ENCODE results near the gene CPO. TPM values are rescaled to one million over a fixed set of nuclear protein-coding genes. Genes with fewer than 3 reads are reported as not detected.

The CPO gene
- polyA plus RNA-seq, 1 of the 3 experiments (the other 2 are of a cell fraction) = not detected

DNA sequence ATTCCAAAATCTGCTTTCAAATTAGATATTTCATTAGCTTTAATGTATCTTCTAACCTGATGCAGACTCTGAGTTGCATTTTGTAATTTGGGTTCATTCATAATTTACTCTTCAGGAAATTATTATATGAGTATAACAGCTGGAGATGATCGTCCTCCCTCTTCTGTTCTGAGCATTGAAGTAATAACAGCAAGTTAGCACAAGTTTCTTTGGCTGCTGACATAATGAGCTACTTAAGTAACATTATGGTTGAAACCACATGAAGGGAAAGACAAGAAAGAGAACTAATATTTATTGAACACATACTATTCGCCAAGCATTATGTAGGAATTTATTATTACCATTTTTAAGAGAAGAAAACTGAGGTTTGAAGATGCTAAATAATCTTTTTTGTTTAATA is 75.1 kb downstream of the CPO start:
- no peaks in the 10 kb centered on the region for H3K27me3 ChIP-seq (ENCODE audit: insufficient read depth)
- H3K9me3 ChIP-seq = no peaks in the 10 kb centered on the region
- no peak overlapping the region for H3K9ac ChIP-seq
- H3K4me3 ChIP-seq (ENCODE audit: low read depth in 2 of 2, low read length in 1 of 2) = no peak overlapping the region
- TF ChIP-seq SIN3A (IDR thresholded peaks at IDR 0.05; ENCODE audit: borderline replicate concordance, low read depth, low read length) (no peak), MEF2A (IDR thresholded peaks at IDR 0.05; ENCODE audit: borderline replicate concordance, low read depth) (no peak), RCOR1 (IDR thresholded peaks at IDR 0.05; ENCODE audit: low read length) (no peak), EP300 (IDR thresholded peaks at IDR 0.05; ENCODE audit: borderline replicate concordance in 1 of 2, low read depth in 1 of 2, low read length in 1 of 2) (no peak), RFX5 (IDR thresholded peaks at IDR 0.05; ENCODE audit: low read length) (no peak), TAF1 (IDR thresholded peaks at IDR 0.05; ENCODE audit: borderline replicate concordance, low read depth, low read length) (no peak), NFIC (IDR thresholded peaks at IDR 0.05; ENCODE audit: borderline replicate concordance) (no peak), YY1 (IDR thresholded peaks at IDR 0.05; ENCODE audit: low read depth) (no peak), FOXM1 (IDR thresholded peaks at IDR 0.05; ENCODE audit: low read depth) (no peak), SMC3 (IDR thresholded peaks at IDR 0.05; ENCODE audit: low read depth, low read length) (no peak), JUND (IDR thresholded peaks at IDR 0.05) (no peak), TCF12 (IDR thresholded peaks at IDR 0.05) (no peak), EZH2phosphoT487 (IDR thresholded peaks at IDR 0.05; ENCODE audit: borderline replicate concordance, low read depth) (no peak), RAD21 (IDR thresholded peaks at IDR 0.05; ENCODE audit: low read length) (no peak)
- TF ChIP-seq, protein P1, sequence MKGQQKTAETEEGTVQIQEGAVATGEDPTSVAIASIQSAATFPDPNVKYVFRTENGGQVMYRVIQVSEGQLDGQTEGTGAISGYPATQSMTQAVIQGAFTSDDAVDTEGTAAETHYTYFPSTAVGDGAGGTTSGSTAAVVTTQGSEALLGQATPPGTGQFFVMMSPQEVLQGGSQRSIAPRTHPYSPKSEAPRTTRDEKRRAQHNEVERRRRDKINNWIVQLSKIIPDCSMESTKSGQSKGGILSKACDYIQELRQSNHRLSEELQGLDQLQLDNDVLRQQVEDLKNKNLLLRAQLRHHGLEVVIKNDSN (IDR thresholded peaks at IDR 0.05; ENCODE audit: borderline replicate concordance, low read depth) = no peak
- no peaks in the 10 kb centered on the region for H3K36me3 ChIP-seq (replicated peaks in 1 of 2; ENCODE audit: control insufficient read depth in 1 of 2, insufficient read depth in 2 of 2, low read length in 1 of 2)
- H3K4me1 ChIP-seq (ENCODE audit: control insufficient read depth in 1 of 2, insufficient read depth in 2 of 2, low read depth in 1 of 2, low read length in 1 of 2) = no peaks in the 10 kb centered on the region
- H3K27ac ChIP-seq (ENCODE audit: low read depth in 2 of 2, low read length in 1 of 2) = no peak overlapping the region
- no peak for DNase-seq
- H3K9me2 ChIP-seq = no peaks in the 10 kb centered on the region
- ChIA-PET CTCF (interaction anchor here (0.6 kb wide), 1 partner anchor 14 kb away, joined by 3 read pairs; no protein-coding TSS in a partner anchor), POLR2A (no interaction called here)
- no peak overlapping the region for H2AFZ ChIP-seq (ENCODE audit: low read depth)
- H4K20me1 ChIP-seq (ENCODE audit: insufficient read depth) = no peaks in the 10 kb centered on the region
- no peak overlapping the region for H3K4me2 ChIP-seq
- H3F3A ChIP-seq (replicated peaks; ENCODE audit: insufficient read depth) = no peaks in the 10 kb centered on the region
- 66% methylated on average over 2 of the region's 2 CpGs for WGBS (ENCODE audit: low lambda C conversion rate)
- H3K79me2 ChIP-seq (ENCODE audit: insufficient read depth) = no peaks in the 10 kb centered on the region

DNA sequence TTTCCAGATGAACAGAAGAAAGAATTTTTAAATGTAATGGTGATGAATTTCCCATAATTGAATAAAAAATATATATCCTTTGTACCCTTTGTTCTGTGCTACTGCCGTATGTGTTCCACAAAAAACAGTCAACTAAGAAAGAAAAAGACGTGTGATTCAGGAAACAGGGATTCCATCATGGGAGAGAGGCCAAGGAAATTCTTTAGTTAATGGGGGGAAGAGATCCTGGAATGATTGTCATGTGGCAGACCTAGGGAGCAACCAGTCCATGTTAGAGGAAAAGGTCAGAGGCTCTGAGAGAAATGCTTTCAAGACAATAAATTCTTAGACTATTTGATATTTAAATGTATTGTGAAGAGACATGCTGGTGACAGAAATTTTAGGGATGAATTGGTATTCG is 76.6 kb downstream of the CPO start:
- Histone ChIP-seq H3F3A (replicated peaks; ENCODE audit: insufficient read depth) (no peaks in the 10 kb centered on the region), H3K27me3 (ENCODE audit: insufficient read depth) (no peaks in the 10 kb centered on the region), H3K4me3 (ENCODE audit: low read depth in 2 of 2, low read length in 1 of 2) (no peak overlapping the region), H3K4me1 (ENCODE audit: control insufficient read depth in 1 of 2, insufficient read depth in 2 of 2, low read depth in 1 of 2, low read length in 1 of 2) (no peaks in the 10 kb centered on the region), H3K9me3 (no peaks in the 10 kb centered on the region), H4K20me1 (ENCODE audit: insufficient read depth) (no peaks in the 10 kb centered on the region), H3K9me2 (no peaks in the 10 kb centered on the region), H2AFZ (ENCODE audit: low read depth) (no peak overlapping the region), H3K27ac (ENCODE audit: low read depth in 2 of 2, low read length in 1 of 2) (no peak overlapping the region; a peak in 1 of 4 replicates), H3K79me2 (ENCODE audit: insufficient read depth) (no peaks in the 10 kb centered on the region), H3K9ac (no peak overlapping the region), H3K36me3 (replicated peaks in 1 of 2; ENCODE audit: control insufficient read depth in 1 of 2, insufficient read depth in 2 of 2, low read length in 1 of 2) (no peaks in the 10 kb centered on the region), H3K4me2 (no peak overlapping the region)
- POLR2A ChIA-PET = no interaction called here
- no peak for DNase-seq
- CTCF ChIA-PET = interaction anchor here (0.7 kb wide), 1 partner anchor 23 kb away, joined by 3 read pairs; no protein-coding TSS in a partner anchor
- WGBS (ENCODE audit: low lambda C conversion rate) = 44% methylated on average over 3 of the region's 3 CpGs
- TF ChIP-seq MXI1 (IDR thresholded peaks at IDR 0.05; ENCODE audit: low read depth, low read length) = no peak
- TF ChIP-seq, protein P2, sequence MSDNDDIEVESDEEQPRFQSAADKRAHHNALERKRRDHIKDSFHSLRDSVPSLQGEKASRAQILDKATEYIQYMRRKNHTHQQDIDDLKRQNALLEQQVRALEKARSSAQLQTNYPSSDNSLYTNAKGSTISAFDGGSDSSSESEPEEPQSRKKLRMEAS (IDR thresholded peaks at IDR 0.05; ENCODE audit: low read depth) = no peak
- no peak for TF ChIP-seq MEF2A (IDR thresholded peaks at IDR 0.05; ENCODE audit: borderline replicate concordance, low read depth)
- no peak for TF ChIP-seq RAD21 (IDR thresholded peaks at IDR 0.05; ENCODE audit: low read length)
- no peak for TF ChIP-seq SMC3 (IDR thresholded peaks at IDR 0.05; ENCODE audit: low read depth, low read length)
- TF ChIP-seq RCOR1 (IDR thresholded peaks at IDR 0.05; ENCODE audit: low read length) = no peak
- TF ChIP-seq RFX5 (IDR thresholded peaks at IDR 0.05; ENCODE audit: low read length) = no peak
- no peak for TF ChIP-seq FOSL2 (IDR thresholded peaks at IDR 0.05; ENCODE audit: borderline replicate concordance, low read depth)
- TF ChIP-seq, protein P3, sequence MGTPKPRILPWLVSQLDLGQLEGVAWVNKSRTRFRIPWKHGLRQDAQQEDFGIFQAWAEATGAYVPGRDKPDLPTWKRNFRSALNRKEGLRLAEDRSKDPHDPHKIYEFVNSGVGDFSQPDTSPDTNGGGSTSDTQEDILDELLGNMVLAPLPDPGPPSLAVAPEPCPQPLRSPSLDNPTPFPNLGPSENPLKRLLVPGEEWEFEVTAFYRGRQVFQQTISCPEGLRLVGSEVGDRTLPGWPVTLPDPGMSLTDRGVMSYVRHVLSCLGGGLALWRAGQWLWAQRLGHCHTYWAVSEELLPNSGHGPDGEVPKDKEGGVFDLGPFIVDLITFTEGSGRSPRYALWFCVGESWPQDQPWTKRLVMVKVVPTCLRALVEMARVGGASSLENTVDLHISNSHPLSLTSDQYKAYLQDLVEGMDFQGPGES (IDR thresholded peaks at IDR 0.05; ENCODE audit: low read depth, low read length) = no peak
- TF ChIP-seq, protein P4, sequence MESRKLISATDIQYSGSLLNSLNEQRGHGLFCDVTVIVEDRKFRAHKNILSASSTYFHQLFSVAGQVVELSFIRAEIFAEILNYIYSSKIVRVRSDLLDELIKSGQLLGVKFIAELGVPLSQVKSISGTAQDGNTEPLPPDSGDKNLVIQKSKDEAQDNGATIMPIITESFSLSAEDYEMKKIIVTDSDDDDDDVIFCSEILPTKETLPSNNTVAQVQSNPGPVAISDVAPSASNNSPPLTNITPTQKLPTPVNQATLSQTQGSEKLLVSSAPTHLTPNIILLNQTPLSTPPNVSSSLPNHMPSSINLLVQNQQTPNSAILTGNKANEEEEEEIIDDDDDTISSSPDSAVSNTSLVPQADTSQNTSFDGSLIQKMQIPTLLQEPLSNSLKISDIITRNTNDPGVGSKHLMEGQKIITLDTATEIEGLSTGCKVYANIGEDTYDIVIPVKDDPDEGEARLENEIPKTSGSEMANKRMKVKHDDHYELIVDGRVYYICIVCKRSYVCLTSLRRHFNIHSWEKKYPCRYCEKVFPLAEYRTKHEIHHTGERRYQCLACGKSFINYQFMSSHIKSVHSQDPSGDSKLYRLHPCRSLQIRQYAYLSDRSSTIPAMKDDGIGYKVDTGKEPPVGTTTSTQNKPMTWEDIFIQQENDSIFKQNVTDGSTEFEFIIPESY (IDR thresholded peaks at IDR 0.05; ENCODE audit: borderline replicate concordance, low read depth) = no peak
- TF ChIP-seq, protein P5, sequence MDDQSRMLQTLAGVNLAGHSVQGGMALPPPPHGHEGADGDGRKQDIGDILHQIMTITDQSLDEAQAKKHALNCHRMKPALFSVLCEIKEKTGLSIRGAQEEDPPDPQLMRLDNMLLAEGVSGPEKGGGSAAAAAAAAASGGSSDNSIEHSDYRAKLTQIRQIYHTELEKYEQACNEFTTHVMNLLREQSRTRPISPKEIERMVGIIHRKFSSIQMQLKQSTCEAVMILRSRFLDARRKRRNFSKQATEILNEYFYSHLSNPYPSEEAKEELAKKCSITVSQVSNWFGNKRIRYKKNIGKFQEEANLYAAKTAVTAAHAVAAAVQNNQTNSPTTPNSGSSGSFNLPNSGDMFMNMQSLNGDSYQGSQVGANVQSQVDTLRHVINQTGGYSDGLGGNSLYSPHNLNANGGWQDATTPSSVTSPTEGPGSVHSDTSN (IDR thresholded peaks at IDR 0.05) = no peak
- TF ChIP-seq, protein P6, sequence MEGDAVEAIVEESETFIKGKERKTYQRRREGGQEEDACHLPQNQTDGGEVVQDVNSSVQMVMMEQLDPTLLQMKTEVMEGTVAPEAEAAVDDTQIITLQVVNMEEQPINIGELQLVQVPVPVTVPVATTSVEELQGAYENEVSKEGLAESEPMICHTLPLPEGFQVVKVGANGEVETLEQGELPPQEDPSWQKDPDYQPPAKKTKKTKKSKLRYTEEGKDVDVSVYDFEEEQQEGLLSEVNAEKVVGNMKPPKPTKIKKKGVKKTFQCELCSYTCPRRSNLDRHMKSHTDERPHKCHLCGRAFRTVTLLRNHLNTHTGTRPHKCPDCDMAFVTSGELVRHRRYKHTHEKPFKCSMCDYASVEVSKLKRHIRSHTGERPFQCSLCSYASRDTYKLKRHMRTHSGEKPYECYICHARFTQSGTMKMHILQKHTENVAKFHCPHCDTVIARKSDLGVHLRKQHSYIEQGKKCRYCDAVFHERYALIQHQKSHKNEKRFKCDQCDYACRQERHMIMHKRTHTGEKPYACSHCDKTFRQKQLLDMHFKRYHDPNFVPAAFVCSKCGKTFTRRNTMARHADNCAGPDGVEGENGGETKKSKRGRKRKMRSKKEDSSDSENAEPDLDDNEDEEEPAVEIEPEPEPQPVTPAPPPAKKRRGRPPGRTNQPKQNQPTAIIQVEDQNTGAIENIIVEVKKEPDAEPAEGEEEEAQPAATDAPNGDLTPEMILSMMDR (IDR thresholded peaks at IDR 0.05) = no peak
- TF ChIP-seq NFIC (IDR thresholded peaks at IDR 0.05; ENCODE audit: borderline replicate concordance) = no peak
